Measurements from ENCODE around the gene LTF. TPM values are rescaled to one million over a fixed set of nuclear protein-coding genes. Genes with fewer than 3 reads are reported as not detected.

The LTF gene
- total RNA-seq, 1 donor from 2014 or later, result not detected

GRCh38 chr3:46416125-46416810 lies 48.4 kb downstream of the LTF start:
- H3K4me1 Mint-ChIP-seq, result no peaks in the 10 kb centered on the region
- no peak overlapping the region for H3K27ac Mint-ChIP-seq (ENCODE audit: unreplicated experiment)
- no peaks in the 10 kb centered on the region for H3K36me3 Mint-ChIP-seq (ENCODE audit: low read depth)
- no peak for TF ChIP-seq CTCF (conservative IDR thresholded peaks at IDR 0.05)
- no peaks in the 10 kb centered on the region for H3K9me3 Mint-ChIP-seq
- H3K27me3 Mint-ChIP-seq (ENCODE audit: low read depth), result no peaks in the 10 kb centered on the region
- no peak for DNase-seq (ENCODE audit: low read depth, low spot score)
- H3K4me3 Mint-ChIP-seq, result no peak overlapping the region

- Mint-ChIP-seq H3K4me1 (peaks cover 5% of the 10 kb centered on the region), H3K27me3 (ENCODE audit: low read depth) (no peaks in the 10 kb centered on the region), H3K27ac (ENCODE audit: unreplicated experiment) (no peak overlapping the region), H3K4me3 (no peak overlapping the region), H3K9me3 (no peaks in the 10 kb centered on the region), H3K36me3 (ENCODE audit: low read depth) (no peaks in the 10 kb centered on the region)
- no peak for DNase-seq (ENCODE audit: low read depth, low spot score)
- no peak for TF ChIP-seq CTCF (conservative IDR thresholded peaks at IDR 0.05)
These were observed 50.0 kb downstream of the LTF start for GRCh38 chr3:46414739-46415138.

- no peak overlapping the region for H3K27ac Mint-ChIP-seq (ENCODE audit: unreplicated experiment)
- no peak overlapping the region for H3K4me3 Mint-ChIP-seq
- no peak for DNase-seq (ENCODE audit: low read depth, low spot score)
These were observed 50.8 kb downstream of the LTF start for GRCh38 chr3:46413951-46414350.

GRCh38 chr3:46412786-46413298 lies 51.9 kb downstream of the LTF start:
- Mint-ChIP-seq H3K27me3 (ENCODE audit: low read depth) (no peaks in the 10 kb centered on the region), H3K4me1 (peaks cover 5% of the 10 kb centered on the region), H3K36me3 (ENCODE audit: low read depth) (no peaks in the 10 kb centered on the region), H3K27ac (ENCODE audit: unreplicated experiment) (no peak overlapping the region), H3K9me3 (no peaks in the 10 kb centered on the region), H3K4me3 (no peak overlapping the region)
- no peak for TF ChIP-seq CTCF (conservative IDR thresholded peaks at IDR 0.05)
- no peak for DNase-seq (ENCODE audit: low read depth, low spot score)

More at GRCh38 chr3:46413951-46414350, 50.8 kb downstream of the LTF start:
- no peak for TF ChIP-seq CTCF (conservative IDR thresholded peaks at IDR 0.05)
- Mint-ChIP-seq H3K36me3 (ENCODE audit: low read depth) (no peaks in the 10 kb centered on the region), H3K9me3 (no peaks in the 10 kb centered on the region), H3K27me3 (ENCODE audit: low read depth) (no peaks in the 10 kb centered on the region), H3K4me1 (peaks cover 5% of the 10 kb centered on the region)

DNA sequence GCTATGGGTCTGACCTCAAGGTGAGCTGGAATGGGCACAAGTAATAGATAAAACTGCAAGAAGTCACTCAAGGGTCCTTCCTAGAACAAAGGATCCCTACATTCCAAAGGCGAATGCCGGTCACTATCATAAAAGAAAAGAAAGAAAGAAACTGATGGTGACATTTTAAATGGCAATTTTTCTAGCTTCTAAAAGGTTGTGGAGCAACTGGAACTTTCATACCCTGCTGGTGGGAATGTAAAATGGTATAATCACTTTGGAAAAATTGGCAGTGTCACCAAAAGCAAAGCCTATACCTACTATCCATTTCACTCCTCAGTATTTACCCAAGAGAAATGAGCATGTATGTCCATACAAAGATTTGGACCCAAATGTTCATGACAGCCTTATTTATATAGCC lies 53.4 kb downstream of the LTF start:
- TF ChIP-seq CTCF (conservative IDR thresholded peaks at IDR 0.05), result peak; percentile 38
- Mint-ChIP-seq H3K9me3 (no peaks in the 10 kb centered on the region), H3K36me3 (ENCODE audit: low read depth) (no peaks in the 10 kb centered on the region), H3K27ac (ENCODE audit: unreplicated experiment) (no peak overlapping the region), H3K4me1 (peaks cover 5% of the 10 kb centered on the region), H3K27me3 (ENCODE audit: low read depth) (no peaks in the 10 kb centered on the region), H3K4me3 (no peak overlapping the region)
- DNase-seq (ENCODE audit: low read depth, low spot score), result no peak

Data from neural crest cell (in vitro differentiated cells).